GM12891 (cell line): ENCODE data around the gene NUMA1.

Source experiments
- POLR2A ChIP-seq: IDR thresholded peaks from 2 replicates; pipeline ENCODE4 v1.6.1; 2011; ENCODE audit warnings: low read depth, low read length, control low read depth
- POLR2AphosphoS5 ChIP-seq: IDR thresholded peaks from 2 replicates; pipeline ENCODE4 v1.6.1; 2011; ENCODE audit warnings: low read depth, low read length, control low read depth
- POU2F2 ChIP-seq: IDR thresholded peaks from 2 replicates; pipeline ENCODE4 v1.6.1; 2011; ENCODE audit warnings: low read depth, mild to moderate bottlenecking, control low read depth, low read length, moderate library complexity
- SPI1 ChIP-seq: IDR thresholded peaks from 2 replicates; pipeline ENCODE4 v1.6.1; 2011; ENCODE audit warnings: low read depth, low read length, control low read depth
- TAF1 ChIP-seq: IDR thresholded peaks from 2 replicates; pipeline ENCODE4 v1.6.1; 2011; ENCODE audit warnings: low read depth, low read length, control low read depth

DNA sequence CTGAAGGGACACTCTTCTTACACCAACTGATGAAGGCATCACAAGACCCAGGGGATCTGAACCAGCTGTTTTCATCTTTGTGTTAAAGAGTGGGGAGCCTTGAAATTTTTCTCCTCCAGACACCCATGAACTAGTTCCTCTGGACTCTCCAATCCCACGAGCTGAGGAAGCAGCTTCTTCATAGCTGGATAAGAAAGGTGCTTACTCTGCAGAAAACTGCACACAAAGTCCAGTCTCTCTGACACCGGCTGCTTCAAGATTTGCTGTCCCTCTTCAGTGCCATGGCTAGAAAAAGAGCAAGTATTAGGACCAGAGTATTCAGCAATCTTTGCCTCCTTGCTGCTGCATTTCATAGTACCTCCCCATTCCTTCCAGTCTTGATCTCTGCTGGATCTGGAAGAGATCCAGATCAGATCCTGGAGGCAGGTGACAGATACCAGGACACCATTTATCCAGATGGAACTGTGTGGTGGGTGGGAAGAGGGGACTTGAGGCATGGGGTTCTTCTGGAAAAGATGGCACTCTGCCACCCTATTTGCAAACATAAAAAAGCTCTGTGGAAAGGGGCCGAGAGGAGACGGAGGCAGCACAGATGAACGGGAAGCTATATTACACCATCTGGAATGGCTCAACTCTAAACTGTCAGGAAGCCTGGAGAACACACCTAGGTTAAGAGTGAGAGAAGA lies 56.1 kb downstream of the NUMA1 start:
- no peak for TF ChIP-seq POLR2AphosphoS5
- TF ChIP-seq POLR2A, result no peak
- TF ChIP-seq SPI1, result no peak
- no peak for TF ChIP-seq TAF1
- TF ChIP-seq POU2F2, result no peak
